H9 (cell line): ENCODE measurements around the gene INSR. TPM values are rescaled to one million over a fixed set of nuclear protein-coding genes. Genes with fewer than 3 reads are reported as not detected.
"Not testable (repeated sequence)": the region's sequence is repeated elsewhere in the genome, so short reads cannot be mapped to it uniquely, and the experiment has no call there.

Experiments used
- DNase-seq: peaks from one replicate; pipeline ENCODE4 v3.0.0-alpha.2; 2017
- H2AFZ ChIP-seq: one replicate; pipeline ENCODE4 v1.6.1; 2013; ENCODE audit warnings: mild to moderate bottlenecking, low read length, control low read depth, moderate library complexity
- H2AK5ac ChIP-seq: 2 replicates; pipeline ENCODE4 v1.6.1; 2013; ENCODE audit warnings: low read length, control low read depth, mixed read lengths; ENCODE audit not compliant: insufficient read length
- H2BK120ac ChIP-seq: one replicate; pipeline ENCODE4 v1.6.1; 2013; ENCODE audit warnings: low read depth, mild to moderate bottlenecking, low read length, control low read depth, inconsistent platforms; ENCODE audit not compliant: poor library complexity, severe bottlenecking
- H2BK12ac ChIP-seq: 2 replicates; pipeline ENCODE4 v1.6.1; 2013; ENCODE audit warnings: low read length, control low read depth, mixed read lengths, low read depth; ENCODE audit not compliant: insufficient read length
- H2BK15ac ChIP-seq: 2 replicates; pipeline ENCODE4 v1.6.1; 2013; ENCODE audit warnings: low read depth, low read length, control low read depth
- H2BK20ac ChIP-seq: one replicate; pipeline ENCODE4 v1.6.1; 2013; ENCODE audit warnings: low read depth, mild to moderate bottlenecking, low read length, control low read depth, inconsistent platforms; ENCODE audit not compliant: poor library complexity, severe bottlenecking
- H2BK5ac ChIP-seq: 2 replicates; pipeline ENCODE4 v1.6.1; 2013; ENCODE audit warnings: low read length, control low read depth, mixed read lengths; ENCODE audit not compliant: insufficient read length
- H3K14ac ChIP-seq: 2 replicates; pipeline ENCODE4 v1.6.1; 2013; ENCODE audit warnings: low read length, control low read depth; ENCODE audit not compliant: insufficient read depth
- H3K18ac ChIP-seq: 2 replicates; pipeline ENCODE4 v1.6.1; 2013; ENCODE audit warnings: low read depth, mild to moderate bottlenecking, mixed read lengths, low read length, control low read depth; ENCODE audit not compliant: insufficient read length
- H3K23ac ChIP-seq: 2 replicates; pipeline ENCODE4 v1.6.1; 2013; ENCODE audit warnings: low read length, control low read depth, mixed read lengths, low read depth; ENCODE audit not compliant: insufficient read length
- H3K23me2 ChIP-seq: 2 replicates; pipeline ENCODE4 v1.6.1; 2013; ENCODE audit warnings: low read depth, mild to moderate bottlenecking, mixed read lengths, low read length, control low read depth; ENCODE audit not compliant: insufficient read length, poor library complexity, severe bottlenecking
- H3K27ac ChIP-seq: 2 replicates; pipeline ENCODE4 v1.5.1; 2013; ENCODE audit warnings: low read length, control low read depth, mixed read lengths, low read depth; ENCODE audit not compliant: insufficient read length
- H3K27me3 ChIP-seq: 2 replicates; pipeline ENCODE4 v1.6.1; 2013; ENCODE audit warnings: low read length, control low read depth, inconsistent platforms; ENCODE audit not compliant: insufficient read depth
- H3K4ac ChIP-seq: 2 replicates; pipeline ENCODE4 v1.6.1; 2013; ENCODE audit warnings: low read depth, mild to moderate bottlenecking, control low read depth, inconsistent platforms, low read length, moderate library complexity
- H3K4me1 ChIP-seq: 2 replicates; pipeline ENCODE4 v1.6.1; 2013; ENCODE audit warnings: low read length, control low read depth, inconsistent platforms; ENCODE audit not compliant: insufficient read depth
- H3K4me2 ChIP-seq: 2 replicates; pipeline ENCODE4 v1.6.1; 2013; ENCODE audit warnings: low read length, control low read depth, mixed read lengths; ENCODE audit not compliant: insufficient read length, insufficient read depth
- H3K56ac ChIP-seq: 2 replicates; pipeline ENCODE4 v1.6.1; 2013; ENCODE audit warnings: low read depth, mild to moderate bottlenecking, mixed read lengths, low read length, control low read depth; ENCODE audit not compliant: insufficient read length
- H3K79me1 ChIP-seq: 2 replicates; pipeline ENCODE4 v1.6.1; 2013; ENCODE audit warnings: low read depth, mild to moderate bottlenecking, moderate library complexity, low read length, control low read depth, inconsistent platforms; ENCODE audit not compliant: insufficient read depth, poor library complexity, severe bottlenecking
- H3K79me2 ChIP-seq: 2 replicates; pipeline ENCODE4 v1.6.1; 2013; ENCODE audit warnings: low read length, control low read depth, inconsistent platforms; ENCODE audit not compliant: insufficient read depth
- H3K9ac ChIP-seq: 2 replicates; pipeline ENCODE4 v1.6.1; 2013; ENCODE audit warnings: low read length, control low read depth, mixed read lengths; ENCODE audit not compliant: insufficient read length; ENCODE audit errors: extremely low read depth
- H3K9me3 ChIP-seq: one replicate; pipeline ENCODE4 v1.6.1; 2013; ENCODE audit warnings: low read depth, low read length, inconsistent platforms; ENCODE audit not compliant: control insufficient read depth
- H3T11ph ChIP-seq: one replicate; pipeline ENCODE4 v1.6.1; 2013; ENCODE audit warnings: mild to moderate bottlenecking, low read length, control low read depth, inconsistent platforms
- H4K20me1 ChIP-seq: one replicate; pipeline ENCODE4 v1.6.1; 2013; ENCODE audit not compliant: control insufficient read depth, insufficient read length, insufficient read depth
- H4K5ac ChIP-seq: 2 replicates; pipeline ENCODE4 v1.6.1; 2013; ENCODE audit warnings: low read depth, mild to moderate bottlenecking, mixed read lengths, low read length, control low read depth; ENCODE audit not compliant: insufficient read length
- H4K8ac ChIP-seq: replicated peaks from 2 replicates; pipeline ENCODE4 v1.6.1; 2013; ENCODE audit warnings: low read length, control low read depth, mixed read lengths, low read depth; ENCODE audit not compliant: insufficient read length
- H4K91ac ChIP-seq: 2 replicates; pipeline ENCODE4 v1.6.1; 2013; ENCODE audit warnings: low read depth, mild to moderate bottlenecking, moderate library complexity, mixed read lengths, low read length, control low read depth; ENCODE audit not compliant: insufficient read length
- H3K27ac Mint-ChIP-seq, 3 experiments: 2 replicates in 2 of 3; 3 replicates in 1 of 3; pipeline ENCODE4 v1.8.0; 2020 to 2021; ENCODE audit warnings: mixed read lengths in 3 of 3, mild to moderate bottlenecking in 1 of 3, moderate library complexity in 1 of 3
- H3K27me3 Mint-ChIP-seq: 2 replicates; pipeline ENCODE4 v1.8.0; 2021; ENCODE audit warnings: low read depth, mild to moderate bottlenecking, moderate library complexity, mixed read lengths
- H3K36me3 Mint-ChIP-seq, 3 experiments: 2 replicates in 2 of 3; 3 replicates in 1 of 3; pipeline ENCODE4 v1.8.0; 2020 to 2021; ENCODE audit warnings: low read depth in 3 of 3, mixed read lengths in 3 of 3; ENCODE audit not compliant: insufficient read depth in 1 of 3
- H3K4me1 Mint-ChIP-seq, 2 experiments: 2 replicates each; pipeline ENCODE4 v1.8.0; 2020; ENCODE audit warnings: mixed read lengths in 2 of 2
- H3K4me3 Mint-ChIP-seq, 2 experiments: 2 replicates in 1 of 2; 3 replicates in 1 of 2; pipeline ENCODE4 v1.8.0; 2020 to 2021; ENCODE audit warnings: mild to moderate bottlenecking in 2 of 2, mixed read lengths in 2 of 2, moderate library complexity in 1 of 2
- H3K9me3 Mint-ChIP-seq, 2 experiments: 2 replicates in 1 of 2; 3 replicates in 1 of 2; pipeline ENCODE4 v1.8.0; 2020; ENCODE audit warnings: mild to moderate bottlenecking in 2 of 2, mixed read lengths in 2 of 2, moderate library complexity in 1 of 2
- WGBS: extraction: QIAGEN DNeasy Blood & Tissue Kit; methylation state at CpG from one replicate; pipeline ENCODE4 v1.1.7; 2013; ENCODE audit warnings: missing lambda C conversion rate, low lambda C conversion rate, mixed read lengths; ENCODE audit not compliant: insufficient read length; ENCODE audit errors: extremely low coverage; 5-methylcytosine and 5-hydroxymethylcytosine counted together
- total RNA-seq: library from RNA; stranded (reverse); gene quantifications from 2 replicates; pipeline ENCODE4 v1.2.1, GENCODE V29; 2021

Gene INSR
- total RNA-seq, 1 experiment from 2014 or later: 39.8 TPM

DNA sequence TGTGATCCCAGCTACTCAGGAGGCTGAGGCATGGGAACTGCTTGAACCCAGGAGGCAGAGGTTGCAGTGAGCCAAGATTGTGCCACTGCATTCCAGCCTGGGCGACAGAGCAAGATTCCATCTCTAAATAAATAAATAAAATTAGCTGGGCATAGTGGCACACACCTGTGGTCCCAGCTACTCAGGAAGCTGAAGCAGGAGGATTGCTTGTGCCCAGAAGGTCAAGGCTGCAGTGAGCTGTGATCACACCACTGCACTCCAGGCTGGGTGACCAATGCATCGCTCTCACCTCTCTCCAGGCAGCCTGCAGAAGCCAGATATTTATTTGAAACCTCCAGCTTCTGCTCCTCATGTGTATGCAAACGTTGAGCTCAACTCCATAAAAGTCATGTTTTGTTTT is 85.2 kb downstream of the INSR start:
- H2BK20ac ChIP-seq, H3K18ac ChIP-seq, H3K27ac Mint-ChIP-seq, H2BK12ac ChIP-seq, H2BK15ac ChIP-seq, H2AK5ac ChIP-seq, H4K91ac ChIP-seq, H3K23ac ChIP-seq, H3K9me3 ChIP-seq, H4K20me1 ChIP-seq, DNase-seq, H2BK5ac ChIP-seq, H3T11ph ChIP-seq, H3K23me2 ChIP-seq, H3K9ac ChIP-seq, H3K4me1 ChIP-seq, H3K4ac ChIP-seq, H3K79me1 ChIP-seq, H3K27ac ChIP-seq, H3K9me3 Mint-ChIP-seq, H3K27me3 ChIP-seq, H2AFZ ChIP-seq, H3K4me2 ChIP-seq, H3K56ac ChIP-seq, H3K4me3 Mint-ChIP-seq, H3K36me3 Mint-ChIP-seq, H3K79me2 ChIP-seq, H2BK120ac ChIP-seq, H3K14ac ChIP-seq, H3K27me3 Mint-ChIP-seq, H4K8ac ChIP-seq, H4K5ac ChIP-seq: not testable (repeated sequence)
- H3K4me1 Mint-ChIP-seq: peaks cover 31 to 32% of the 10 kb centered on the region in 2 experiments
- no CpG with 5 or more reads among the region's 3 CpGs for WGBS
